GM04504 (cell line): Measurements from ENCODE around the gene ARFGEF3.

ENCODE experiments used
- DNase-seq: peaks from one replicate; pipeline ENCODE4 v3.0.0-alpha.2; 2012; ENCODE audit warnings: low read depth

Gene ARFGEF3

GRCh38 chr6:138309695-138310094 lies 148.0 kb downstream of the ARFGEF3 start:
- no peak for DNase-seq

- DNase-seq = no peak
Measured at GRCh38 chr6:138310294-138310693, 148.6 kb downstream of the ARFGEF3 start.

- DNase-seq = no peak
Measured at GRCh38 chr6:138310821-138311220, 149.1 kb downstream of the ARFGEF3 start.

DNA sequence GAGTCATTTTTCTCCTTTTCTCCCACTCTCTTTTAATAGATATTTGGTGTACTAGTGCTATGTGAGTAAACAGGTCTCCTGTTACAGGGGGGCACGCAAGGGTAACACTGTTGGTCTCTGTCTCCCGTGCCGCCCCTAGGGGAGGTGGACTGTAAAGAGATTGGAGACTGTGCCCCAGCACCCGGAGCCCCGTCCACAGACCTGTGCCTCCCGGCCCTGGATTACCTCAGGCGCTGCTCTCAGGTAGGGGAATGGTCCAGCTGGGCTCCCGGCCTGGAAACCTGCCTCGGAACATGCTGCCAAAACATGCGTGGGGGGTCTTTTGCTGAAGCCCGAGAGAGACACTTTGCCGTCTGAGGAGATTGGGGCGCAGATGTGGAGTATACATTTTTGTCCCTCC lies 149.5 kb downstream of the ARFGEF3 start:
- no peak for DNase-seq

- no peak for DNase-seq
Measured at GRCh38 chr6:138318741-138319375, 157.1 kb downstream of the ARFGEF3 start.

- DNase-seq = no peak
Measured at GRCh38 chr6:138321934-138322333, 160.2 kb downstream of the ARFGEF3 start.

GRCh38 chr6:138323821-138324220 lies 162.1 kb downstream of the ARFGEF3 start:
- no peak for DNase-seq

DNA sequence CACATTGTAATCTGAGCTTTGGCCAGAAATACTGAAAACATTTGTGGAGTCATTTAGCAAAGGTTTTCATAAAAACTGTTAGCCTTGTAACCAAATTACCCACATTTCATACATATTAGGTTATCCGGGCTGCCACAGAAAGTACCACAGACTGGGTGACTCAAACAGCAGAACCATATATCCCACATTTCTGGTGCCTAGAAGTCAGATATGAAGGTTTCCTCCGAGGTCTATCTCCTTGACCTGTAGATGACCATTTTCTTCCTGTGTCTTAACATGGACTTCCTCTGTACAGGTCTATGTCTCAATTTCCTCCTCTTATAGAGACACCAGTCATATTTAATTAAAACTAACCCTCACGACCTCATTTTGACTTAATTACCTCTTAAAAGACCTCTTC lies 166.5 kb downstream of the ARFGEF3 start:
- no peak for DNase-seq

- DNase-seq = no peak
Measured at GRCh38 chr6:138330763-138331162, 169.0 kb downstream of the ARFGEF3 start.

DNA sequence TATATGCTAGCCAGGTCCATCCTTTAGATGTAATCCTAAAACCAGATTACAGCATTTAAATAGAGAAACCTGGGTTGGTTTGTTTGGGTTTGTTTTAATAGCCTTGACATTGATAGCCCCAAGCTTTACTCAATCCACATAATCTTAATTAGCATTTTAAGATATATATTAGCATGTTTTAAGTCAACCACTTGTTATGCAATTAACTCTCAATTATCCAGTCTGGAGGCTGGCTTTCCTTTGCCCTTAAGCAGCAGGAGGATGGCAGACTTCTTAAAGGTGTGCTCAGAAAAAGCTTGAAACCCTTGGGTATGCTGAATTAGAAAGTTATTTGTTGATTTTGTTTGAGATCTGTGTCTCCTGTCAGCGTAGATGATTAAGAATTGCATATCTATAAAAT lies 169.7 kb downstream of the ARFGEF3 start:
- no peak for DNase-seq

DNA sequence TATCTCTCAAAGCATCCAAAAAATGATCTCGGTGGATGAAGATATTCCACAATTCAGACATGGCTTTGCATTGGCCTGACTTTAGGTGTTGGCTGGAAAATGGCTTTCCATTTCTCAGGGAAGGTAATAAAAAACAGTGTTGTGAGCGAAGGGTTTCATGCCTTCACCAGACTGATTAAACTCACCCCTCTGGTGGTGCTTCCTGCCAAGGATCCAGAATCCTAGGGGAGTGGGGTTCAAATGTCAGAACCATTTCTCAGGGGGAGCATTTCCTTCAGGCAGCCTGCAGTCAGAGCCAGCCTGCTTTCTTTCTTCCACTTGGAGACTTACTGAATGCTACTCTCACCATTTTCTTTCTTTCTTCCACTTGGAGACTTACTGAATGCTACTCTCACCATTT lies 170.2 kb downstream of the ARFGEF3 start:
- no peak for DNase-seq

GRCh38 chr6:138334000-138334399 lies 172.3 kb downstream of the ARFGEF3 start:
- no peak for DNase-seq

DNA sequence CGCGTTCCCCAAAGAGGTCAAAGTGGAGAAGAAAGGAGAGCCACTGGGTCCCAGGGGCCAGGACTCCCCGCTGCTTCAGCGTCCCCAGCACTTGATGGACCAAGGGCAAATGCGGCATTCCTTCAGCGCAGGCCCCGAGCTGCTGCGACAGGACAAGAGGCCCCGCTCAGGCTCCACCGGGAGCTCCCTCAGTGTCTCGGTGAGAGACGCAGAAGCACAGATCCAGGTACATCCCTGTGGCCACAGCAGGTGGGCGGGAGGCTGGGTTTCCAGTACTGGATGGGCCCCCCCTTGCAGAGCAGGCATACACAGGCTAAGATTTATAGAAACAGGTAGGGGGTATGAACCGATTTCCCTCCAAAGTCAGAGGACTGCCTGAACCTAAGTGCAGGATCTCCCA lies 173.2 kb downstream of the ARFGEF3 start:
- no peak for DNase-seq

DNA sequence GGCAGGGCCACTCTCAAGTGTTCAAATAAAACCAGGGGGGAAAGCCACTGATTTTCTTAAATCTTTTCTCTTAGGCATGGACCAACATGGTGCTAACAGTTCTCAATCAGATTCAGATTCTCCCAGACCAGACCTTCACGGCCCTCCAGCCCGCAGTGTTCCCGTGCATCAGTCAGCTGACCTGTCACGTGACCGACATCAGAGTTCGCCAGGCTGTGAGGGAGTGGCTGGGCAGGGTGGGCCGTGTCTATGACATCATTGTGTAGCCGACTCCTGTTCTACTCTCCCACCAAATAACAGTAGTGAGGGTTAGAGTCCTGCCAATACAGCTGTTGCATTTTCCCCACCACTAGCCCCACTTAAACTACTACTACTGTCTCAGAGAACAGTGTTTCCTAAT lies 174.5 kb downstream of the ARFGEF3 start:
- no peak for DNase-seq

- no peak for DNase-seq
Measured at GRCh38 chr6:138337076-138337475, 175.3 kb downstream of the ARFGEF3 start.

- DNase-seq = no peak
Measured at GRCh38 chr6:138339024-138339423, 177.3 kb downstream of the ARFGEF3 start.

GRCh38 chr6:138341176-138341575 lies 179.4 kb downstream of the ARFGEF3 start:
- no peak for DNase-seq

DNA sequence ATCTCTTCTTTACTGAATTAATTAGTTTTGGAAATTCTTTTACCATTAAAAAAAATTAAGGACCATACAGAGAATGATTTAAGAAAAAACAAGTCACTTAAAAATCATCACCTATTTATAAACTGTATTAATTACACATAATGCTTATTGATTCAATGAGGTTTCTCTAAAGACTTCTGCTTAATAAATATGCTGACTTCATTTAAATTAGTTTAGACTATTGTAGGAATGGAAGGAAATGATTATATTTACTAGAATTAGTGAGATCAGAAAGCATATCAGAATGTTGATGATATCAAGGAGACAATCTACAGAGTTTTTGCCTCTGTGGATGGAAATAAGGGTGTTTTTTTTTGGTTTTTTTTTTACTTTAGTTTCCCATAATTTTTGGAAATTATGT lies 181.4 kb downstream of the ARFGEF3 start:
- no peak for DNase-seq

DNA sequence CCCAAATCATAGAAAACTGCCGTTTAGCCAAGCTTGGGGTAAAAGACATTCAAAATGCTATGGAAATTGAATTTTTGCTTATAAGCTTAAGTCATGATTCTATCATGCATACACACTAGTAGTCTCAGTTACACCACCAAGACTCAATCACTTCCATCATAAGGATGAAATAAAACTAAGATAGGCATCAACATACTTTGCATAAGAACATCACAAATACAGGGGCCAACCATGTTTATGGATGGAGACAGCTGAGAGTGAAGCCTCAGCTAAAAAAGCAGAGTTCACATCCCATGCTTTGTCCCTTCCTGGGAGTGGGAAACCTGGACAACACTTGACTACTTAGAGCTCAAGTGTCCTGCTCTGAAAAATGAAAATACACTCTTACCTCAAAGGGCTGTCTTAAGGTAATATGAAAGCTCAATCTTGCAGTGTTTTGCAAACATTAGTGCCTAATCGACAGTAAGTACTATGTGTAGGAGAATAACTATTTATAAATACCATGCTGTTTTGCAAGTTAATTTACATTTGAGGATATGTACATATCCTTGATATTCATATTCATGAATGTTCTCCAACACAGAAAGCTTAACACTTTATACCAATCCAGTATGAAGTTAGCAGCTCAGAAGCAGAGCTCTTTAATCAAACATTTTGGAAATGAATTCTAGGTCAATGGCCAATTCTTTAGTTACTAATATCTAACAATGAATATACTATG lies 184.0 kb downstream of the ARFGEF3 start:
- DNase-seq = no peak

- DNase-seq = peak; percentile 32
Measured at GRCh38 chr6:138346302-138347195, 184.8 kb downstream of the ARFGEF3 start.

DNA sequence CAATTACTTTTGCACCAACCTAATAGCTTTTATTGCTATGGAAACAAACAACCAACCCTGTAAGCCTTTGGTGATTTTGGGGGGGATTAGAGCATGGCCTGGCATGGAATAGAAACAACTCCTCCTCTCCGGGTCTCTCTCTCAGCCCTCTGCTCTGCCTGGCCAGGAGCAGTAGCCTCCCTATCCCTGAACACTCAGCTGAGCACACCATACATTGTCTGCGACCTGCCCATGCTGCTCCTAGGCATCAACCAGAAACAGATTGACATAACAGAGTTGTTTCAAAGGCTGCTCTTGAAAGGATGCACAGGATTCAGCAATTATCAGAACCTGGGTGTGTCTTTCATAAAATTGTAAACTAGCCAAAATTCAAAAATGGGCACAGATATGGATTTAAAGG lies 186.1 kb downstream of the ARFGEF3 start:
- DNase-seq = no peak

GRCh38 chr6:138349891-138350290 lies 188.2 kb downstream of the ARFGEF3 start:
- peak; percentile 35 for DNase-seq

DNA sequence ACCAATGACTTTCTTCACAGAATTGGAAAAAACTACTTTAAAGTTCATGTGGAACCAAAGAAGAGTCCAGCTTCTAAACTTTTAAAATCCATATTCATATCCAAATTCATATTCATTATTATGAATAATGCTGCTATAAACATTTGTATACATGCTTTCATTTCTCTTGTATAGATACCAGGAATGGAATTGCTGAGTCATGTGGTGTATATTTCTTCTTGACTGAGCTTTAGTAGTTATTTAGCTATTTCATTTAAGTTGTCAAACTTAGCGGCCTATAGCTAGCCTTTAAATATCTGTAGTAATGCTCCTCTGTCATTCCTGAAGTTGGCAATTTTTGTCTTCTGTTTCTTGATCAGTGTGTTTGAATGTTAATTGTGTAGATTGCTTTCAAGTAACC lies 196.2 kb downstream of the ARFGEF3 start:
- no peak for DNase-seq
